CD14-positive monocyte (primary cell): Measurements from ENCODE around the gene MGLL. TPM values are rescaled to one million over a fixed set of nuclear protein-coding genes. Genes with fewer than 3 reads are reported as not detected.

ENCODE experiments used
- DNase-seq, 3 donors: peaks; one replicate each; pipeline ENCODE4 v3.0.0-alpha.2; 2011 to 2022
- H2AFZ ChIP-seq: 2 replicates; pipeline ENCODE4 v1.6.0; 2012; ENCODE audit warnings: mild to moderate bottlenecking, low read depth, low read length, inconsistent platforms; ENCODE audit not compliant: insufficient read depth, poor library complexity, severe bottlenecking
- H3K27ac ChIP-seq, 2 donors: 1 replicate in 1 of 2; 2 replicates in 1 of 2; pipeline ENCODE4 v1.5.1; 2012 to 2013; ENCODE audit warnings: low read length in 2 of 2, control low read depth in 1 of 2, inconsistent platforms in 1 of 2, low read depth in 1 of 2, mild to moderate bottlenecking in 1 of 2
- H3K27me3 ChIP-seq, 2 donors: one replicate each; pipeline versions ENCODE4 v1.6.0 to v1.6.1; 2011 to 2013; ENCODE audit warnings: low read length in 2 of 2; ENCODE audit not compliant: control insufficient read depth in 2 of 2, insufficient read depth in 2 of 2
- H3K36me3 ChIP-seq, 2 donors: replicated peaks in 1 of 2; 1 replicate in 1 of 2; 2 replicates in 1 of 2; pipeline versions ENCODE4 v1.5.1 to v1.6.1; 2012 to 2013; ENCODE audit warnings: low read length in 2 of 2, control low read depth in 1 of 2, inconsistent platforms in 1 of 2, mild to moderate bottlenecking in 1 of 2; ENCODE audit not compliant: insufficient read depth in 2 of 2, control insufficient read depth in 1 of 2
- H3K4me1 ChIP-seq, 2 donors: 1 replicate in 1 of 2; 2 replicates in 1 of 2; pipeline versions ENCODE4 v1.5.1 to v1.6.1; 2012 to 2013; ENCODE audit warnings: low read length in 2 of 2, control low read depth in 1 of 2, inconsistent platforms in 1 of 2, mild to moderate bottlenecking in 1 of 2, moderate library complexity in 1 of 2; ENCODE audit not compliant: insufficient read depth in 2 of 2, control insufficient read depth in 1 of 2
- H3K4me2 ChIP-seq: replicated peaks from 2 replicates; pipeline ENCODE3; 2012; ENCODE audit warnings: low read length, moderate library complexity, mild to moderate bottlenecking; ENCODE audit not compliant: poor library complexity, severe bottlenecking; ENCODE audit errors: extremely low read depth
- H3K4me3 ChIP-seq, 3 experiments: fragments of 200-600 bp in 1 of 3; sonication (generic) in 1 of 3; replicated peaks in 1 of 3; 1 replicate in 2 of 3; 2 replicates in 1 of 3; pipeline ENCODE4 v1.5.1; 2011 to 2013; ENCODE audit warnings: low read length in 3 of 3, mild to moderate bottlenecking in 3 of 3, control low read depth in 2 of 3, low read depth in 2 of 3, inconsistent platforms in 1 of 3, moderate library complexity in 1 of 3
- H3K79me2 ChIP-seq: 2 replicates; pipeline ENCODE4 v1.6.0; 2012; ENCODE audit warnings: mild to moderate bottlenecking, control low read depth, inconsistent platforms, low read length, moderate library complexity; ENCODE audit not compliant: insufficient read depth
- H3K9ac ChIP-seq: 2 replicates; pipeline ENCODE4 v1.6.0; 2017; ENCODE audit warnings: low read length, mild to moderate bottlenecking; ENCODE audit not compliant: insufficient read depth, poor library complexity, severe bottlenecking
- H3K9me3 ChIP-seq, 2 donors: replicated peaks in 1 of 2; 1 replicate in 1 of 2; 2 replicates in 1 of 2; pipeline versions ENCODE4 v1.5.1 to v1.6.1; 2012 to 2013; ENCODE audit warnings: low read length in 2 of 2, control low read depth in 1 of 2; ENCODE audit not compliant: control insufficient read depth in 1 of 2, insufficient read depth in 1 of 2
- H4K20me1 ChIP-seq: 2 replicates; pipeline ENCODE4 v1.6.0; 2012; ENCODE audit warnings: mild to moderate bottlenecking, low read length, control low read depth, moderate library complexity; ENCODE audit not compliant: insufficient read depth
- H3K27ac Mint-ChIP-seq, 7 donors: one replicate each; pipeline ENCODE4 v1.8.0; 2020; ENCODE audit warnings: mild to moderate bottlenecking in 7 of 7, mixed read lengths in 7 of 7, moderate library complexity in 6 of 7, inconsistent platforms in 2 of 7
- H3K27me3 Mint-ChIP-seq, 3 donors: one replicate each; pipeline ENCODE4 v1.8.0; 2021 to 2022; ENCODE audit warnings: low read depth in 3 of 3, mild to moderate bottlenecking in 3 of 3, mixed read lengths in 3 of 3, moderate library complexity in 3 of 3, inconsistent platforms in 1 of 3
- H3K36me3 Mint-ChIP-seq, 2 donors: one replicate each; pipeline ENCODE4 v1.8.0; 2020; ENCODE audit warnings: mixed read lengths in 2 of 2, inconsistent platforms in 1 of 2, mild to moderate bottlenecking in 1 of 2
- H3K4me1 Mint-ChIP-seq: one replicate; pipeline ENCODE4 v1.8.0; 2020; ENCODE audit warnings: mild to moderate bottlenecking, mixed read lengths
- H3K4me3 Mint-ChIP-seq, 2 donors: one replicate each; pipeline ENCODE4 v1.8.0; 2020; ENCODE audit warnings: mild to moderate bottlenecking in 2 of 2, mixed read lengths in 2 of 2, moderate library complexity in 1 of 2
- H3K9me3 Mint-ChIP-seq, 7 donors: one replicate each; pipeline ENCODE4 v1.8.0; 2020 to 2022; ENCODE audit warnings: mixed read lengths in 7 of 7, mild to moderate bottlenecking in 6 of 7, moderate library complexity in 6 of 7, inconsistent platforms in 2 of 7
- WGBS: methylation state at CpG from one replicate; pipeline ENCODE4 v1.1.5; 2013; ENCODE audit warnings: missing lambda C conversion rate; ENCODE audit not compliant: insufficient coverage; 5-methylcytosine and 5-hydroxymethylcytosine counted together
- intact Hi-C, 2 donors: fragments of 100-400 bp; cut with micrococcal nuclease; formaldehyde crosslinking; loops; one replicate each; pipeline versions ENCODE4 v1.15.0 to v1.15.1; 2023
- polyA plus RNA-seq, 3 donors: library from polyadenylated mRNA; depleted of rRNA in 1 of 3; unstranded in 2 of 3; stranded (reverse) in 1 of 3; fragments of 300-500 nt in 2 of 3; fragments of >200 nt in 1 of 3; fragmentation: Illumina TruSeq in 2 of 3; gene quantifications; 1 replicate in 2 of 3; 2 replicates in 1 of 3; pipeline ENCODE4 v1.2.3, GENCODE V29; 2012 to 2021
- TF ChIP-seq, protein P1 (sequence below): fragments of 200-600 bp; IDR thresholded peaks from one replicate; pipeline ENCODE4 v1.8.0; 2022; ENCODE audit warnings: antibody characterized with exemption, mild to moderate bottlenecking

MGLL gene
- polyA plus RNA-seq, 3 donors: 4.4 to 10.0 (median 6.4) TPM

DNA sequence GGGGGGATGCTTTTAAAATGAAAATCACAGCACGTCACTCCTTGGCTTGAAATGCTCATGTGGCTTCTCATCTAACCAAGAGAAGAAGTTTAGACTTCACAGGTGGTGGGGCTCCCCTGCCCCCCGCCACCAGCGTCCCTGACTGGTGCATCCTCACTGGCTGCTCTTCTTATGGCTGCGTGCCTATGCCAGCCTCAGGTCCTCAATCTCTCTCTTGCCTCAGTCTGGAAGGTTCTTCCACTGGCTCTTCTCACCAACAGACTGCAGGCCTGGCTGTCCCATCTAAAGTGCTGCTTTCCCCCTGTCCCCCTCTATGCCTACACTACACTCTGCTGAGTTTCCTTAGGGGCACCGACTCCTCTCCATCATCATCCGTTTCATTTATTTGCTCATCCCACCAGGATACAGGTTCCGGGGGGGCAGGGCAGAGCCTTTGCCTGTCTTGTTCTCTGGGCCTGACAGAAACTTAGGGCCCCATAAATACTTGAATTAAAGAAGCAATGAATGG, 128.9 kb downstream of the MGLL start:
- Histone ChIP-seq H3K9ac (no peak overlapping the region), H3K4me1 (peaks cover 16 to 18% of the 10 kb centered on the region in 2 donors), H3K9me3 (no peaks in the 10 kb centered on the region), H2AFZ (no peak overlapping the region), H3K79me2 (no peaks in the 10 kb centered on the region), H3K27me3 (no peaks in the 10 kb centered on the region), H3K4me3 (no peak overlapping the region), H3K27ac (no peak overlapping the region), H4K20me1 (no peaks in the 10 kb centered on the region), H3K4me2 (no peak overlapping the region), H3K36me3 (no peaks in the 10 kb centered on the region)
- H3K4me3 Mint-ChIP-seq: no peak overlapping the region
- TF ChIP-seq, protein P1, sequence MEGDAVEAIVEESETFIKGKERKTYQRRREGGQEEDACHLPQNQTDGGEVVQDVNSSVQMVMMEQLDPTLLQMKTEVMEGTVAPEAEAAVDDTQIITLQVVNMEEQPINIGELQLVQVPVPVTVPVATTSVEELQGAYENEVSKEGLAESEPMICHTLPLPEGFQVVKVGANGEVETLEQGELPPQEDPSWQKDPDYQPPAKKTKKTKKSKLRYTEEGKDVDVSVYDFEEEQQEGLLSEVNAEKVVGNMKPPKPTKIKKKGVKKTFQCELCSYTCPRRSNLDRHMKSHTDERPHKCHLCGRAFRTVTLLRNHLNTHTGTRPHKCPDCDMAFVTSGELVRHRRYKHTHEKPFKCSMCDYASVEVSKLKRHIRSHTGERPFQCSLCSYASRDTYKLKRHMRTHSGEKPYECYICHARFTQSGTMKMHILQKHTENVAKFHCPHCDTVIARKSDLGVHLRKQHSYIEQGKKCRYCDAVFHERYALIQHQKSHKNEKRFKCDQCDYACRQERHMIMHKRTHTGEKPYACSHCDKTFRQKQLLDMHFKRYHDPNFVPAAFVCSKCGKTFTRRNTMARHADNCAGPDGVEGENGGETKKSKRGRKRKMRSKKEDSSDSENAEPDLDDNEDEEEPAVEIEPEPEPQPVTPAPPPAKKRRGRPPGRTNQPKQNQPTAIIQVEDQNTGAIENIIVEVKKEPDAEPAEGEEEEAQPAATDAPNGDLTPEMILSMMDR: no peak
- intact Hi-C loops: loop anchor here in 1 of 2 donors (5.0 kb wide), 1 partner anchor 129 kb away; the partner anchor contains the start of gene MGLL
- H3K27me3 Mint-ChIP-seq: peaks cover 0 to 1% (median 1%) of the 10 kb centered on the region in 3 donors
- no peaks in the 10 kb centered on the region for H3K9me3 Mint-ChIP-seq
- no peaks in the 10 kb centered on the region for H3K36me3 Mint-ChIP-seq
- H3K27ac Mint-ChIP-seq: no peak overlapping the region
- 86% methylated on average over 4 of the region's 7 CpGs for WGBS
- DNase-seq: no peak
- peaks cover 16% of the 10 kb centered on the region for H3K4me1 Mint-ChIP-seq

DNA sequence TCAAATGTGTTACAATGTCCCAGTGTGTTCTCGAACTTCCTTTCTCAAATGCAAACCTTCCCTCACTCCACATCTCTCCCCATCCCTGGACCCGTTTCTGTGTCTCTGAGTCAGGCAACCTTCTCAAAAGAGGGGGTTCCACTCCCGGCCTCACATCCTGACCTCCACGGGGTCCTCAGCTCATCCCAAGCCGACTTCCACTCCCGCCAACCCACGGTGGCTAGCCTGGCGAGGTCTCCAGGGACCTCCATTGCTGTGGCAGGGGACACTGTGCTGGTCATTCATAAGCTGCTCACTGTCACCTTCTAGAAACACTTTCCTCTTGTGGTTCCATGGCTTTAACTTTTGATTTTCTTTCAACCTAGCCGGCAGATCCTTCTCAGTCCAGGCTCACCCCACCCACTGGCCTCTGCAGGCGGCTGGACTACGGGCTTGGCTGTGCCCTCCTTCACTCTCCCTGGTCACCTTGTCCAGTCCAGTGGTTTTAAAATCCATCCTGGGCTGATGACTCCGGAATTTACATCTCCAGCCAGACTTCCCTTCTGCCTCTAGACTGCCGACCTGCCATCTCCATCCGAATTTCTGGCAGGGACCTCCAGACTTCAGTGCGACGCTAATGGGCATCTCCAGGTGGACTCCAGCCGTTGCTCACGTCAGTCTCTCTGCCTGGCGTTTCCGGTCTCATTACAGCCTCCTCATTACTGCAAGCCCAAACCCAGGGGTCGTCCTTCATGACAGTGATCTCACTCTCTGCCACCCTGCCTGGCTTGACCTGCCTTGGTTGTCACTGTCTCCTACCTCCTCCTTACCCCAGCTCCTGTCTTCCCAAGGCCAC, 129.6 kb downstream of the MGLL start:
- WGBS: 95% methylated on average over 21 of the region's 21 CpGs
- no peak overlapping the region for H3K4me2 ChIP-seq
- no peaks in the 10 kb centered on the region for H3K27me3 ChIP-seq
- no peak overlapping the region for H3K9ac ChIP-seq
- peaks cover 15 to 16% of the 10 kb centered on the region in 2 donors for H3K4me1 ChIP-seq
- no peaks in the 10 kb centered on the region for H4K20me1 ChIP-seq
- H3K36me3 ChIP-seq: no peaks in the 10 kb centered on the region
- Mint-ChIP-seq H3K4me1 (peaks cover 16% of the 10 kb centered on the region), H3K36me3 (no peaks in the 10 kb centered on the region), H3K27me3 (peaks cover 0 to 1% (median 1%) of the 10 kb centered on the region in 3 donors), H3K27ac (no peak overlapping the region), H3K4me3 (no peak overlapping the region), H3K9me3 (no peaks in the 10 kb centered on the region)
- DNase-seq: no peak
- H3K9me3 ChIP-seq: no peaks in the 10 kb centered on the region
- no peak overlapping the region for H3K27ac ChIP-seq
- H2AFZ ChIP-seq: no peak overlapping the region
- H3K79me2 ChIP-seq: no peaks in the 10 kb centered on the region
- TF ChIP-seq, protein P1: no peak
- intact Hi-C loops: loop anchor here in 1 of 2 donors (5.0 kb wide), 1 partner anchor 130 kb away; the partner anchor contains the start of gene MGLL
- H3K4me3 ChIP-seq: no peak overlapping the region
